HG03064 (cell line): ENCODE data around the gene AIFM2.
"Not testable (repeated sequence)": the region's sequence is repeated elsewhere in the genome, so short reads cannot be mapped to it uniquely, and the experiment has no call there.

Experiments
- ATAC-seq: cut with Tn5 transposase; IDR thresholded peaks from one replicate; pipeline ENCODE4 v1.9.1; 2021; ENCODE audit warnings: low read depth; ENCODE audit not compliant: unreplicated experiment

The AIFM2 gene

GRCh38 chr10:70123817-70124216 is 8.8 kb downstream of the AIFM2 start:
- ATAC-seq, result no peak

- ATAC-seq, result not testable (repeated sequence)
Measured at GRCh38 chr10:70123166-70123565, 9.5 kb downstream of the AIFM2 start.

GRCh38 chr10:70122742-70123141 is 9.9 kb downstream of the AIFM2 start:
- ATAC-seq, result no peak

GRCh38 chr10:70121281-70121949 is 11.2 kb downstream of the AIFM2 start:
- ATAC-seq, result no peak

DNA sequence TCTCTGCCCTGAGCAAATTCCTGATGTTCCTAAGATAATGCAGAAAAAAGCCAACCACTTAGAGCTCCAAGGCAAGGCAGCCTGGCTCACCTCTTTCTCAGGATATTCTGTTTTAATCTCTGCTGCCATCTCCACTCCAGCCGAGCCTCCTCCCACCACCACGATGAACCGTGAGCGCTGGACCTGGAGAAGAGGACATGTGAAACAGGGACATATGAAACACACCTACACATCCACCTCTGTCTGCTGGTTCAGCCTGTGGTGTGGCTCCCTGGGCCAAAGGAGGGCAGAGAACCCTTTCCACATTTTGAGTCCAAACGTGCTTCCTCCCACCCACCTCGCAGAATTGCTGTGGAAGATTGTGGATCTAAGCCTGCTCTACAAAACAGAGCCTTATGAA is 12.2 kb downstream of the AIFM2 start:
- no peak for ATAC-seq

DNA sequence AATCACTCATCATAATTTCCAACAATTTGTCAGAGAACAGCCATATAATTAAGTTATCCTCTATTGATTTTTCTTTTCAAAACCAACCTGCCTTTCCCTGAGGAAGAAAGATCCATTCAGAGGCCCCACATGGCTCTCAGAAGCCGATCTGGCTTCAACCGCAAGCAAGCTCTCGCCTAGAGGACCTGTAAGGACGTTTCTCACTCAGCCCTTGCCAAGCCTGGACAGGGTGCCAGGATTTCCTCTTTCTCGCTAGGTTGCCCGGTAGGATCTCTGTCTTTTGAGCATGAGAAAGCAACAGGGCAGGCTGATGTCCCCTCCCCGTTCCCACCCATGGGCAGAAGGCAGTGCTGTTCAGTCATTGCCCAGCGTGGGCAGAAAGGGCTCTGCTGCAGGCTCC is 13.0 kb downstream of the AIFM2 start:
- ATAC-seq, result no peak

DNA sequence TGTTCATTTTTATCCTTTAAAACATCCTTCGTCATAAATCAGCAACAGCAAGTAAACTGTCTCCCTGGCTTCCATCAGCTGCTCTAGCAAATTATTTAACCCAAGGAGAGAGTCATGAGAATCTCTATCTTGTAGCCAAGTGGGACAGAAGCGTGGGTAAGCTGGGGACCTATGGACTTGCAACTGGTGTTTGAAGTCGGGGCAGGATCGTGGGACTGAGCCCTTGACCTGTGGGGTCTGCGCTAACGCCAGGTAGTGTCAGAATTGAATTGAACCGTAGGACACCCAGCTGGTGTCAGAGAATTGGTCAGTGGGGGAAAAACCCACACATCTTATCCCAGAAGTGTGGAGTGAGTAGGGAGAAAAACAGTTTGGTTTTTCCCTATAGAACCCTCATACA is 13.4 kb downstream of the AIFM2 start:
- no peak for ATAC-seq

- no peak for ATAC-seq
Measured at GRCh38 chr10:70118196-70118595, 14.4 kb downstream of the AIFM2 start.

DNA sequence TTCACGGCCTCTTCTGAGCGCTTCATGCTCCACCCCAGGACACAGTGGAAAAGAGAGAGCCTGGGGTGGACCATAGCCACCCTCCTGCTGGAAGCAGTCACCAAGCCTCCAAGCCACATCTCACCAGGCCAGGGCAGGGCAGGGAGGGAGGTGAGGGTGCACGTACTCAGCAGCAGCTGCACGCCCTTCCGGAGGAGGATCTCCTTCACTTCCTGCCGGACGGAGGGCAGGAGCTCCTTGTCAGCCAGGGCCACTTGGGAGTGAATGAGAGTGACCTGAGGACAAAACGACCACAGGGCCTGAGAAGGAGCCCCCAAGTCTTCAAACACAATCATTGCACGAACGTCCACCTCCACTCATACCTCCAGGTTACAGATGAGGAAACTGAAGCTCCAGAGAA is 15.0 kb downstream of the AIFM2 start:
- no peak for ATAC-seq

DNA sequence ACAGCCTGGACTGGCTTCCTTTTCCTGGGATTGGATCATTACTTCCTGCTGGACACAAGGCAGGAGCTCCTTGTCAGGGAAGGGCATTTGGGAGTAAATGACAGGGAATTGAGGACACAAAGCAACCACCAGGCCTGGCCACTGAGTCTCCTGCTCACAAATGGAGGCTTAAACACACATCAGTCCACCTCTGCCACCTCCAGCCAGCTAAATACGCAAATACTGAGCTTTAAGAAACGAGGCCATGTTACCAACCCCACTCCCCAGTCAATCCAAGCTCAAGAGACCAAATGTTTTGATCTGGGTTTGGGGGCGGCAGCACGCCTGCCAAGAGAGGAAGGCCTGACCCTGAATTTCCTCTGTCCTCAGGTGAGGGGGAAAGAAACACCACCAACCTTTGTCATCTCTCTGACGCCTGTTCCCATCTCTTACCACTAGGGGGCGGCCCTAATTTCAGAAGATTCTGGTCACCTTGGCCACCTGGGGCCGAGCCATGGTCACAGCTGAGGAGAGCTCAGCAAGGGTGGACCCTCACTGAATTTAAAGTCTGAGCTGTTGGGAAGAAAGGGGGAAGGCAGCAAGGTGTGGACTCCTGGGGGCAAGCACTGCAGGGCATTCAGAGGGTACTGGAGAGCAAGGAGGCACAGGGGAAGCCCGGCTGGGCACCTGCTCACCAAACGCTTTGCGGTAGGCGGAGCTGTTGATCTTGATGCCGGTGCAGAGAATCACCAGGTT is 16.5 kb downstream of the AIFM2 start:
- ATAC-seq, result no peak

- no peak for ATAC-seq
Measured at GRCh38 chr10:70114902-70115301, 17.7 kb downstream of the AIFM2 start.

- ATAC-seq, result no peak
Measured at GRCh38 chr10:70112071-70112470, 20.6 kb downstream of the AIFM2 start.

GRCh38 chr10:70111496-70111895 is 21.1 kb downstream of the AIFM2 start:
- ATAC-seq, result no peak

DNA sequence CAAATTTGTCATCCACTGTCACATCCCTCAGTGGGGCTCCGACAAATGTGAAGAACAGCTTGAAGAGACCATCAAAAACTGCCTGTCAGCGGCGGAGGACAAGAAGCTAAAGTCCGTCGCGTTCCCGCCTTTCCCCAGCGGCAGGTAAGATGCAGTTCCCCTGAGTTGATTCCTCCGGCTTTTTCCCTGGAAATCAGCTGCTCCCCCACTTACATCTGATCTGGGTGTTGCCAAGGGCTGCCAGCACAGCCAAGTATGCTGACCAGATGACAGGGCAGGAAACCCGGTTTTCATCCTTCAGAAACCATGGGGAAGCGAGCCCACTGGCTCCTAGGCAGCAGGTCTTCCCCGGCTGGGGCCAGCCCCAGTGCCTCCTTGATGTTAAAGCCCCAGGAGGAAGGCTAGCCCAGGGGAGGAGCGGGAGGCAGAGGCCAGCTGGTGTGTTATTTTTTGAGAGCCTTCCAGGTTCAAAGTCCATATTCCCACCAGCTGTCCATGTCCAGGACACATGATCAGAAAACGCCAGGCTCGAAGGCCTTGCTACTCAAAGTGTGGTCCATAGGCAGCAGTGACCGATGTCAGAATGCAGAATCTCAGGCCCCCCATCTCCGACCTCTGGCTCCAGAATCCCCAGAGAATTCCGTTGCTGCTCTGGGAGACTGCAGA is 23.4 kb downstream of the AIFM2 start:
- ATAC-seq, result no peak

DNA sequence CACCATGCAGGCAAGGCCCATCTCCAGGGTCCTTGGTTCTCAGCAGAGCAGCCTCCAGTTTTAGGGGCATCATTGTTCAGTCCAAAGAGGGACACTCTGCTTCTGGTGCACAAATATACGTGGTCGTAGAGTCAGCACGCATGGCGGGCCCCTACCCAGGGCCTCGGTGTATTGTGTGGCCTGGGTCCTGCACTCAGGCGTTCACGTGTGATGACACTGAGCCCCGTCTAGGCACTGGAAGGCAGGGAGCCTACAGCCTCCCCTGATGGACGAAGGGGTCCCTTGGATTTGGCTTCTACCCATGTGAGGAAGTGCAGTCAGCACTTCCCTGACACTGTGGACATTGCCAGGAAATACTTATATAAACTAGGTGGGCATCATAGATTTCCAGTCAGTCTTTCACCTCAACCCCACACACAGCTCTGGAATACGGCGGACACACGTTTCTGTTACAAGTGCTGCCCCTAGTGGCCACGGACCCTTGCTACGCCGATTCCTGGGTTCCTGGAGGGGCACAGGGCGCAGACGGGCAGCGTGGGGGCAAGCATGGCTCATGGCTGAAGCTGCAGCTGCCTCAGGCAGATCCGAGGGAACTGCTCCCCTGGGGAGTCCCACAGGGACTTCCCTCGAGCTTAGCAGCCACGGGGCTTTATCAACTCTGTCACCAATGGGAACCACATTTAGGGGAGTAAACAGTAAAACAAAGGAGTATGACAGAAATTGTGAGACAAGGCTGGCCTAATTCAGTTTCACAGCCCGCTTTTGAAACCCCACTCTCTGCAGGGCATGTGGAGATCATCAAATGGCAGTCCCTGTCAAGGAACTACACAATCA is 25.4 kb downstream of the AIFM2 start:
- ATAC-seq, result no peak

DNA sequence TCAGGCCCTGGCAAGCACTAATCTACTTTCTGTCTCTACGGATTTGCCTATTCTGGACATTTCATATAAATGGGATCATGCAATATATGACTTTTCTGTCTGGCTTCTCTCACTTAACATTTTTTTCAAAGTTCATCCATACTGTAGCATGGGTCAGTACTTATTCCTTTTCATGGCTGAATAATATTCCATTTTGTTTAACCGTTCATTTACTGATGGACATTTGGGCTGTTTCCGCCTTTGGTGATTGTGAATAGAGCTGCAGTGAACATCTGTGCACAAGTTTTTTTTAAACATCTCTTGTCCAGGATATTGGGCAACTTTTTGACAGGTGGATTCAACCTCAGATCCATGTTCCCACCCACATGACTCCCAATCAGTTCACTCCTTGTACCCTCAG is 31.0 kb downstream of the AIFM2 start:
- ATAC-seq, result no peak

GRCh38 chr10:70101068-70101562 is 31.5 kb downstream of the AIFM2 start:
- ATAC-seq, result not testable (repeated sequence)

DNA sequence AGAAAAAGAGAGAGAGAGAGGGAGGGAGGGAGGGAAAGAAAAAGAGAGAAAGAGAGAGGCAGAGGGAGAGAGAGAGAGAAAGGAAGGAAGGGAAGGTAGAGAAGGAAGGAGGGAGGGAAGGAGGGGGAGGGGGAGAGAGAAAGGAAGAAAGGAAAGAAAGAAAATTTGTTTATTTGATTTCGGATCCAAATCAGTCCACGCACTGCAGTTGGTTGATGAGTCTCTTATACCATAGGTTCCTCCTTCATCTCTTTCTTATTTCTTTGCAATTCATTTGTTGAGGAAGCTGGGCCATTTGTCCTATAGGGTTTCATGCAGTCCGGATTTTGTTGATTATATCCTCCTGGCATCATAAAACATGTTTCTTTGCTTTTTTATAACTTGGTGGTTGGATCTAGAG is 34.4 kb downstream of the AIFM2 start:
- ATAC-seq, result no peak

DNA sequence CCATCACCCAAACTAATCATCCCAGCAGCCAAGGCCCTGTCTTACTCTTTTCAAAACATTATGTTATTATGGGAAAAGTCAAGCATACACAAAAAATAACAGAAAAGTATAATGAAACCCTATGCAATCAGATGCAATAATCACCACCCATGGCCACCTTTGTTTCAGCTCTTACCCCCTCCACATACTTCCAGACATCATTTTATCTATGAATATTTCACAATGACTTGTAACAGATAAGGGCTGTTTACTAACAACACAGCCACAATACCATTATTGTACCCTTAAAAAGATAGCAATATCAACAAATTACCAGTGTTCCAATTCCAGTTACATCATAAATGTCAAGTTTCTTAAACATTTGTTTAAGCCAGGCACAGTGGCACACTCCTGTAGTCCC is 35.2 kb downstream of the AIFM2 start:
- no peak for ATAC-seq

DNA sequence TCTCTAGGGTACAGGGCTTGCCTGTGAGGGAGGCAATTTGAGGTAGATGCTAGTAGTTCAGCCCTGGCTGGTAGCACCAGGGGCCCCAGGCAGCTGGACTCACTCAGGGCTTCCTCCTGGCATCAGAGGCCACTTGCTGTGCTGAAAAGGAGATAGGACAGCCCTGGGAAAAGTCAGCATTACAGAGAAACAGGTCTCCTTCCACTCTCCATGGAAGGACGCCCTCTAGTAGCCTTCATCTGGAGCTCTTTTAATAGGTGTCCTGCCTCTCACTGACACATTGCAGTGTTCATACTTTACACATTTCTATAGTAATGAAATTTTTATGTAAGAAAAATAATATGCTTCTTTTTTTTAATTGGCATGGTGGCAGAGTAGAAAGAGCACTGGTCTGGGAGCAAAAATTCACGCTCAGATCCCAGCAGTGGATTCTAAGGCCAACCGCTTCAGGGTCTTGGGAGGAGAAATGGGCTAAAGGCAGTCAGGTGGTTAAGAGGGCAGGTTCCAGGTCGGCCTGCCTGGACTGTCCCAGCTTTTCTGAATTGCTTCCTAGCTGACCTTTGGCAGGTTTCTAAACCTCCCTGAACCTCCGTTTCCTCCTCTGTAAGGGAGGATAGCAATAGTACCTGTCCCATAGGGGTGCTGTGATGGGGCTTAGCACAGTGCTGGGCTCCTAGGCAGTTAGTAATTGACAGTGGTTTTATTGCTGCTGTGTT is 35.8 kb downstream of the AIFM2 start:
- ATAC-seq, result no peak
